SH-SY5Y (cell line): Measurements from ENCODE around the gene APOL1.

Source experiments
- GATA2 ChIP-seq: IDR thresholded peaks from 2 replicates; pipeline ENCODE4 v1.6.1; 2011; ENCODE audit warnings: mild to moderate bottlenecking, low read depth, low read length
- GATA3 ChIP-seq: IDR thresholded peaks from 2 replicates; pipeline ENCODE4 v1.6.1; 2011; ENCODE audit warnings: low read depth, mild to moderate bottlenecking, low read length, moderate library complexity

DNA sequence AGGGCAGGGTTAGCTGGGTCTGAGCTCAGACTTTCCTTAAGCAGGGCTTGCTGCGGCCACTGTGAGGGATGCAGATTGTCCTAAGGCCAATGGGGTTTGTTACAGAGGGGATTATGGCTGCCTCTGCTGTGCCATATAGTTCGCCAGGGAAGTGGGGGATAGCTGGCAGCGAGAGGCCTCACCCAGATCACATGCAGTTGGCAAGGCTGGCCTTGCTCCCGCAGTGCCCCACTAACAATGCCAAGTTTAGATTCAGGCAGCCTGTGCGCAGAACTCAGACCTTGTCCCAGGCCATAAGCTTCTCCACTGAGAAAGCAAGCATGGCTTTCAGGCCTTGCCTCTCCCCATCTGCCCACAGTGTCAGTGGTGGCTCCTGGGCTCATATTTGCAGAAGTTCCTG lies 8.9 kb upstream of the APOL1 start:
- TF ChIP-seq GATA2 (no peak), GATA3 (no peak)
